ENCODE data around the gene ACCS. TPM values are rescaled to one million over a fixed set of nuclear protein-coding genes. Genes with fewer than 3 reads are reported as not detected.

Gene ACCS
- total and polyA plus RNA-seq, 2 of the 4 experiments (the other 2 are of a cell fraction) = 1.8 to 7.3 TPM

- Histone ChIP-seq H3K9me1 (ENCODE audit: insufficient read depth, low read length) (no peaks in the 10 kb centered on the region), H3K4me3 (ENCODE audit: insufficient read depth, low read depth, low read length) (no peak overlapping the region), H2BK120ac (ENCODE audit: low read depth, low read length) (no peak overlapping the region), H2AK9ac (replicated peaks; ENCODE audit: low read depth, low read length, poor library complexity) (no peak overlapping the region), H3K23ac (ENCODE audit: low read depth, low read length) (no peak overlapping the region), H4K8ac (ENCODE audit: low read depth in 2 of 2, low read length in 2 of 2) (no peak overlapping the region), H4K5ac (ENCODE audit: low read depth, low read length) (no peak overlapping the region), H3K56ac (ENCODE audit: extremely low read depth, insufficient read depth, low read length) (no peak overlapping the region), H3K4me2 (ENCODE audit: low read depth, low read length) (no peak overlapping the region), H3K4me1 (ENCODE audit: control insufficient read depth, insufficient read depth, low read length) (peaks cover 6% of the 10 kb centered on the region), H2BK5ac (ENCODE audit: low read depth, low read length, poor library complexity, severe bottlenecking) (no peak overlapping the region), H4K91ac (ENCODE audit: insufficient read depth, low read depth, low read length) (no peak overlapping the region), H3K14ac (replicated peaks; ENCODE audit: low read depth, low read length) (no peak overlapping the region), H3K79me1 (ENCODE audit: low read depth in 1 of 2, low read length in 2 of 2) (no peaks in the 10 kb centered on the region), H3K27me3 (ENCODE audit: control insufficient read depth, insufficient read depth, low read length) (no peaks in the 10 kb centered on the region), H3K36me3 (ENCODE audit: control insufficient read depth, insufficient read depth, low read length) (no peaks in the 10 kb centered on the region), H2BK15ac (ENCODE audit: low read depth, low read length) (no peak overlapping the region), H4K20me1 (ENCODE audit: insufficient read depth, low read length) (no peaks in the 10 kb centered on the region), H3K4ac (ENCODE audit: low read depth, low read length) (no peak overlapping the region), H3K27ac (ENCODE audit: insufficient read depth, low read length) (no peak overlapping the region), H3K9ac (ENCODE audit: low read depth, low read length) (no peak overlapping the region), H3K18ac (ENCODE audit: low read depth, low read length) (no peak overlapping the region), H2AFZ (replicated peaks; ENCODE audit: low read length, poor library complexity) (no peak overlapping the region), H3K9me3 (ENCODE audit: control insufficient read depth, insufficient read depth, low read length) (no peaks in the 10 kb centered on the region), H2AK5ac (ENCODE audit: low read depth, low read length) (no peak overlapping the region), H2BK20ac (ENCODE audit: low read depth, low read length) (no peak overlapping the region)
- DNase-seq (no peak), ATAC-seq (ENCODE audit: low read depth) (no peak)
- dilution Hi-C loops (cut with HindIII; ENCODE audit: low sequenced_read_pairs, unreplicated experiment) = no loop called here
- TF ChIP-seq RCOR1 (IDR thresholded peaks at IDR 0.05; ENCODE audit: insufficient replicate concordance, low read length) (no peak), CEBPB (IDR thresholded peaks at IDR 0.05; ENCODE audit: low read depth, low read length) (no peak), CTCF (conservative IDR thresholded peaks at IDR 0.05; ENCODE audit: low read depth, low read length) (no peak), SMC3 (IDR thresholded peaks at IDR 0.05; ENCODE audit: low read depth, low read length) (no peak), MAZ (IDR thresholded peaks at IDR 0.05; ENCODE audit: borderline replicate concordance, low read depth, low read length) (no peak), POLR2A (IDR thresholded peaks at IDR 0.05; ENCODE audit: low read depth, low read length) (no peak), RAD21 (IDR thresholded peaks at IDR 0.05; ENCODE audit: low read length) (no peak), ELK1 (IDR thresholded peaks at IDR 0.05; ENCODE audit: borderline replicate concordance, low read depth, low read length) (no peak), BHLHE40 (IDR thresholded peaks at IDR 0.05; ENCODE audit: low read depth, low read length) (no peak), MAFK (IDR thresholded peaks at IDR 0.05; ENCODE audit: low read depth, low read length) (no peak), MXI1 (IDR thresholded peaks at IDR 0.05; ENCODE audit: borderline replicate concordance, low read depth, low read length) (no peak), NFE2L2 (IDR thresholded peaks at IDR 0.05; ENCODE audit: low read depth, low read length) (no peak), RFX5 (IDR thresholded peaks at IDR 0.05; ENCODE audit: low read depth, low read length) (no peak)
- POLR2A ChIA-PET (ENCODE audit: unreplicated experiment) = no interaction called here
- in situ Hi-C loops (cut with MboI; ENCODE audit: low sequenced_read_pairs) = no loop called here
- CTCF ChIA-PET = no interaction called here
- no CpG with 5 or more reads among the region's 2 CpGs for WGBS, 2 experiments (ENCODE audit: extremely low coverage in 2 of 2, insufficient read length in 1 of 2)
- no TSS peak for BruUV-seq (replicated peaks)
- intact Hi-C loops (cut with micrococcal nuclease) = no loop called here
Measured at GRCh38 chr11:44018829-44019228, 47.2 kb upstream of the ACCS start.

Data from IMR-90 (cell line).